Lower lobe of right lung (tissue), 2 donors: ENCODE data around the gene TMEM132D. TPM values are rescaled to one million over a fixed set of nuclear protein-coding genes. Genes with fewer than 3 reads are reported as not detected.

Source experiments
- ATAC-seq, 2 donors: fragments of 200-7000 bp; cut with Tn5 transposase; one replicate each; pipeline ENCODE4 v1.9.1; 2020 to 2022; ENCODE audit warnings: mild to moderate bottlenecking in 2 of 2, moderate library complexity in 2 of 2
- DNase-seq: peaks from one replicate; pipeline ENCODE4 v3.0.0-alpha.2; 2020
- H3K27ac ChIP-seq: fragments of 200-600 bp; one replicate; pipeline ENCODE4 v1.8.0; 2022
- H3K27me3 ChIP-seq: fragments of 200-600 bp; one replicate; pipeline ENCODE4 v1.8.0; 2022; ENCODE audit warnings: low read depth
- H3K36me3 ChIP-seq: fragments of 200-600 bp; one replicate; pipeline ENCODE4 v1.8.0; 2022; ENCODE audit warnings: mild to moderate bottlenecking
- H3K4me1 ChIP-seq: fragments of 200-600 bp; one replicate; pipeline ENCODE4 v1.8.0; 2022
- H3K4me3 ChIP-seq: fragments of 200-600 bp; one replicate; pipeline ENCODE4 v1.8.0; 2022; ENCODE audit warnings: mild to moderate bottlenecking
- H3K9me3 ChIP-seq: fragments of 200-600 bp; one replicate; pipeline ENCODE4 v1.8.0; 2022
- intact Hi-C: fragments of 100-400 bp; cut with DNase I; formaldehyde crosslinking; loops from one replicate; pipeline ENCODE4 v1.11.0; 2022
- total RNA-seq: library from RNA; stranded (reverse); fragmentation: NEBNext Ultra II Directional; extraction: Animal tissue kit (Norgen Biotek cat#: 25700); gene quantifications from one replicate; pipeline ENCODE4 v1.2.1, GENCODE V29; 2021
- TF ChIP-seq, protein P1 (sequence below): fragments of 200-600 bp; IDR thresholded peaks from one replicate; pipeline ENCODE4 v1.8.0; 2022; ENCODE audit warnings: antibody characterized with exemption, mild to moderate bottlenecking
- donor health status: DM: no; HTN: yes; CAD: no; lungs with severe emphysema.

TMEM132D gene
- total RNA-seq, 1 donor from 2014 or later: 0.06 TPM

DNA sequence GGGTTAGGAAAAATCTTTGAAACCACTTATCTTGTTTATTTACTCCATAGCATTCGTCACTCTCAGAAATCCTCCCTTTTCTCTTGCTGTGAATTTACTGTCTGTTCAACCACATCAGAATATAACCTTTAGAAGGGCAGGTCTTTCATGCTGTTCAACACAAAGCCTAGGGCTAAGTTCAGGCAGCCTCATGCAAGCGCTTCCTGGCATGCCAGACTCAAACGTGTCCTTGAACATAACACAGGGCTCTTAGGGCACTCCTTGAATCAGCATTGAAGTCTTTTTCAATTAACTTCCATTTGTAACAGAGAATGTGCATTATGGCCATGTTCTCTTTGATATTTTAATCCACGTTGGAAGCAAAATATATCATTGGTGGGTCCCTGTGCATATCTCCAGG, 672.8 kb downstream of the TMEM132D start:
- TF ChIP-seq, protein P1, sequence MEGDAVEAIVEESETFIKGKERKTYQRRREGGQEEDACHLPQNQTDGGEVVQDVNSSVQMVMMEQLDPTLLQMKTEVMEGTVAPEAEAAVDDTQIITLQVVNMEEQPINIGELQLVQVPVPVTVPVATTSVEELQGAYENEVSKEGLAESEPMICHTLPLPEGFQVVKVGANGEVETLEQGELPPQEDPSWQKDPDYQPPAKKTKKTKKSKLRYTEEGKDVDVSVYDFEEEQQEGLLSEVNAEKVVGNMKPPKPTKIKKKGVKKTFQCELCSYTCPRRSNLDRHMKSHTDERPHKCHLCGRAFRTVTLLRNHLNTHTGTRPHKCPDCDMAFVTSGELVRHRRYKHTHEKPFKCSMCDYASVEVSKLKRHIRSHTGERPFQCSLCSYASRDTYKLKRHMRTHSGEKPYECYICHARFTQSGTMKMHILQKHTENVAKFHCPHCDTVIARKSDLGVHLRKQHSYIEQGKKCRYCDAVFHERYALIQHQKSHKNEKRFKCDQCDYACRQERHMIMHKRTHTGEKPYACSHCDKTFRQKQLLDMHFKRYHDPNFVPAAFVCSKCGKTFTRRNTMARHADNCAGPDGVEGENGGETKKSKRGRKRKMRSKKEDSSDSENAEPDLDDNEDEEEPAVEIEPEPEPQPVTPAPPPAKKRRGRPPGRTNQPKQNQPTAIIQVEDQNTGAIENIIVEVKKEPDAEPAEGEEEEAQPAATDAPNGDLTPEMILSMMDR: no peak
- Histone ChIP-seq H3K4me3 (no peak overlapping the region), H3K27me3 (no peaks in the 10 kb centered on the region), H3K27ac (no peak overlapping the region), H3K36me3 (no peaks in the 10 kb centered on the region), H3K9me3 (no peaks in the 10 kb centered on the region), H3K4me1 (no peaks in the 10 kb centered on the region)
- no peak for DNase-seq
- intact Hi-C loops: no loop called here
- no peak for ATAC-seq

DNA sequence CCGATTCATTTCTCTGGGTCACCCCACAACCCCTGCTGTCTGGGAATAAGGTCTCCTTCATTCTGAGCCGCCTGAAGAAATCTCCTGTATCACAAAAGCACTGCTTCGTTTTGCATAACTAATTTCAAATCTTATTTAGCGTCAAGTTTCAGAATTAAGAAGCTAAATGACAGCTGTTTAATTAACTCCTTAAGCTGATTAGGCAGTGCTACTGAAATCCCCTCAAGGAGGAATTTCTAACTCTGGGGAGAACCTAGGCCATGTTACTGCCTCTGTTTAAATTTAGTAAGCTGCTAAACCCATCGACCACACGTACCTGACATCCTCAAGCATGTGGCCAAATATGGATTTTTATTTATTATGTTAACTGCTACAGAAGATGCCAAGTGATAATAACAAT, 677.0 kb downstream of the TMEM132D start:
- intact Hi-C loops: no loop called here

GRCh38 chr12:129226005-129226404, 677.8 kb downstream of the TMEM132D start:
- no peaks in the 10 kb centered on the region for H3K4me1 ChIP-seq
- intact Hi-C loops: no loop called here
- no peak overlapping the region for H3K4me3 ChIP-seq
- TF ChIP-seq, protein P1: no peak
- DNase-seq (no peak), ATAC-seq (peak; percentile 74 to 91)
- no peaks in the 10 kb centered on the region for H3K27me3 ChIP-seq
- no peaks in the 10 kb centered on the region for H3K36me3 ChIP-seq
- H3K9me3 ChIP-seq: no peaks in the 10 kb centered on the region
- no peak overlapping the region for H3K27ac ChIP-seq

More for the DNA sequence above, 677.0 kb downstream of the TMEM132D start:
- H3K9me3 ChIP-seq: no peaks in the 10 kb centered on the region
- TF ChIP-seq, protein P1: no peak
- H3K36me3 ChIP-seq: no peaks in the 10 kb centered on the region
- no peak for DNase-seq
- no peak overlapping the region for H3K4me3 ChIP-seq
- no peaks in the 10 kb centered on the region for H3K27me3 ChIP-seq
- no peak overlapping the region for H3K27ac ChIP-seq
- no peak for ATAC-seq
- H3K4me1 ChIP-seq: no peaks in the 10 kb centered on the region

- Histone ChIP-seq H3K9me3 (no peaks in the 10 kb centered on the region), H3K36me3 (no peaks in the 10 kb centered on the region), H3K4me1 (no peaks in the 10 kb centered on the region), H3K27me3 (no peaks in the 10 kb centered on the region), H3K4me3 (no peak overlapping the region), H3K27ac (no peak overlapping the region)
- no peak for DNase-seq
- TF ChIP-seq, protein P1: no peak
- intact Hi-C loops: no loop called here
- no peak for ATAC-seq
Measured at GRCh38 chr12:129215556-129215955, 688.3 kb downstream of the TMEM132D start.

GRCh38 chr12:129213551-129213950, 690.3 kb downstream of the TMEM132D start:
- Histone ChIP-seq H3K27ac (no peak overlapping the region), H3K36me3 (no peaks in the 10 kb centered on the region), H3K4me1 (no peaks in the 10 kb centered on the region), H3K27me3 (no peaks in the 10 kb centered on the region), H3K4me3 (no peak overlapping the region), H3K9me3 (no peaks in the 10 kb centered on the region)
- ATAC-seq (no peak), DNase-seq (no peak)
- intact Hi-C loops: no loop called here
- TF ChIP-seq, protein P1: no peak
